Keratinocyte (primary cell): ENCODE results near the gene REEP6. TPM values are rescaled to one million over a fixed set of nuclear protein-coding genes. Genes with fewer than 3 reads are reported as not detected.

Source experiments
- DNase-seq: peaks from one replicate; pipeline ENCODE4 v3.0.0-alpha.2; 2011; ENCODE audit warnings: low read depth, missing footprints, low spot score
- FAIRE-seq: peaks from 2 replicates; lab custom pipeline; 2011; peaks lifted over from hg19 to GRCh38; lab: Jason Lieb, UNC
- H2AFZ ChIP-seq: 2 replicates; pipeline ENCODE4 v1.6.0; 2012; ENCODE audit warnings: low read length, control low read depth, inconsistent platforms; ENCODE audit not compliant: control insufficient read depth
- H3K27ac ChIP-seq: 2 replicates; pipeline ENCODE4 v1.5.1; 2011; ENCODE audit warnings: low read length; ENCODE audit not compliant: control insufficient read depth, insufficient read depth
- H3K27me3 ChIP-seq: 3 replicates; pipeline ENCODE4 v1.6.0; 2011; ENCODE audit warnings: low read length; ENCODE audit not compliant: control insufficient read depth, insufficient read depth; ENCODE audit errors: extremely low read depth
- H3K36me3 ChIP-seq, 2 experiments: 2 replicates in 1 of 2; 3 replicates in 1 of 2; pipeline ENCODE4 v1.5.1; 2011; ENCODE audit warnings: low read length in 2 of 2, mild to moderate bottlenecking in 1 of 2; ENCODE audit not compliant: control insufficient read depth in 2 of 2, insufficient read depth in 2 of 2; ENCODE audit errors: extremely low read depth in 1 of 2
- H3K4me1 ChIP-seq: 3 replicates; pipeline ENCODE4 v1.5.1; 2011; ENCODE audit warnings: low read length; ENCODE audit not compliant: control insufficient read depth, insufficient read depth; ENCODE audit errors: extremely low read depth
- H3K4me2 ChIP-seq: 3 replicates; pipeline ENCODE4 v1.6.0; 2011; ENCODE audit warnings: low read depth, low read length; ENCODE audit not compliant: control insufficient read depth, insufficient read depth; ENCODE audit errors: extremely low read depth
- H3K4me3 ChIP-seq, 3 experiments: fragments of 200-600 bp in 1 of 3; sonication (generic) in 1 of 3; 2 replicates in 2 of 3; 3 replicates in 1 of 3; pipeline ENCODE4 v1.5.1; 2011 to 2016; ENCODE audit warnings: low read length in 3 of 3, mild to moderate bottlenecking in 3 of 3, control low read depth in 2 of 3, inconsistent platforms in 1 of 3, low read depth in 1 of 3, mixed read lengths in 1 of 3, mixed run types in 1 of 3, moderate library complexity in 1 of 3; ENCODE audit not compliant: control insufficient read depth in 2 of 3, insufficient read depth in 2 of 3; ENCODE audit errors: extremely low read depth in 1 of 3
- H3K79me2 ChIP-seq: 2 replicates; pipeline ENCODE4 v1.6.0; 2012; ENCODE audit warnings: low read length; ENCODE audit not compliant: control insufficient read depth, insufficient read depth
- H3K9ac ChIP-seq: 3 replicates; pipeline ENCODE4 v1.6.0; 2011; ENCODE audit warnings: low read length; ENCODE audit not compliant: control insufficient read depth, insufficient read depth; ENCODE audit errors: extremely low read depth
- H3K9me1 ChIP-seq: 3 replicates; pipeline ENCODE4 v1.6.0; 2011; ENCODE audit warnings: low read length; ENCODE audit not compliant: control insufficient read depth, insufficient read depth; ENCODE audit errors: extremely low read depth
- H3K9me3 ChIP-seq: 2 replicates; pipeline ENCODE4 v1.5.1; 2012; ENCODE audit warnings: low read depth, low read length; ENCODE audit not compliant: control insufficient read depth
- H4K20me1 ChIP-seq: 3 replicates; pipeline ENCODE4 v1.6.0; 2011; ENCODE audit warnings: low read length; ENCODE audit not compliant: control insufficient read depth, insufficient read depth; ENCODE audit errors: extremely low read depth
- EZH2 ChIP-seq: IDR thresholded peaks from one replicate; pipeline ENCODE4 v1.6.1; 2012; ENCODE audit warnings: inconsistent platforms, mild to moderate bottlenecking, low read length, moderate library complexity
- dilution Hi-C: fragments of 300-500 bp; cut with MboI; formaldehyde crosslinking; loops from one replicate; pipeline ENCODE4 v1.7.0; 2020; ENCODE audit warnings: low sequenced_read_pairs; ENCODE audit not compliant: extremely low pct_ligation_motif_present
- polyA plus RNA-seq, 5 experiments: library from polyadenylated mRNA; depleted of rRNA in 3 of 5; stranded (reverse) in 3 of 5; stranded (forward) in 1 of 5; unstranded in 1 of 5; fragments of >200 nt; gene quantifications; 1 replicate in 1 of 5; 2 replicates in 3 of 5; 3 replicates in 1 of 5; pipeline versions ENCODE4 v1.2.1 to v1.2.3, GENCODE V29; 2011 to 2012; ENCODE audit warnings: missing spikeins in 2 of 5, low read depth in 1 of 5, low replicate concordance in 1 of 5
- TF ChIP-seq, protein P1 (sequence below), 3 experiments: IDR thresholded peaks in 1 of 3; conservative IDR thresholded peaks in 1 of 3; optimal IDR thresholded peaks in 1 of 3; 2 replicates in 2 of 3; 3 replicates in 1 of 3; pipeline versions ENCODE3 to v1.5.1; 2011; ENCODE audit warnings: low read length in 3 of 3, mild to moderate bottlenecking in 3 of 3, moderate library complexity in 2 of 3, control low read depth in 1 of 3, inconsistent platforms in 1 of 3; ENCODE audit not compliant: insufficient read depth in 2 of 3; ENCODE audit errors: extremely low read depth in 1 of 3

REEP6 gene
- polyA plus RNA-seq, 1 donor (not counting 4 experiments of a cell fraction or from before 2014, with no cell fraction given): 1.2 TPM

DNA sequence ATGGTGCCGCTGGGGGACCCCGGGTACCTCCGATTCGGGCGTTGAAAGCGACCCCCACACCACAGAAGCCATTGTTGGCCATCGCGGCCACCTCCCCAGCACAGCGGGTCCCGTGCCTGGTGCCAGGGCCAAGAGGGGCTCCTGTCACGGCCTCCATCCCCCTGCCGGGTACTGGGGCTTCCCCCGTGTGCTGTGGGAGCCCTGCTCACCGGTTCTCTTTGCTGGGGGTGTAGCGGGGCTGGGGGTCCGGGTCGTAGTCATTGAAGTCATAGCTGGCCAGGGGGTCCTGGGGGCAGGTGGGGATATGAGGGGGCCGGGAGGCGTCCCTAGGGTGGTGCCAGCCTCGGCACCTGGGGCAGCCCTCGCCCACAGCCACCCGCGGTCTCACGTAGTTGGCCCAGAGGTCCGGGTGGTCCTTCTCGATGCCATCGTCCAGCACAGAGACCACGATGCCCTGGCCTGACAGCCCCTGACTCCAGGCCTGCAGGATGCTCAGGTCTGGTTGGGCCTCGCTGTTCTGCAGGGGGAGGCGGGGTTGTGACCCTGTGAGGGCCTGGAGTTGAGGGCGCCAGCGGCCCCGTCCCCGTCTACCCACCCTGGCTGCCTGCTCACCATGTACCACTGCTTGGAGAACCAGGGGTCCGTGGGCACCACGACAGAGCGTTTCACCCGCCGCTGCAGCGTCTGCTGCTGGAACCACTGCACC, 3.3 kb upstream of the REEP6 start:
- no peaks in the 10 kb centered on the region for H3K79me2 ChIP-seq
- H3K27me3 ChIP-seq: no peaks in the 10 kb centered on the region
- dilution Hi-C loops: no loop called here
- no peaks in the 10 kb centered on the region for H3K9me1 ChIP-seq
- H3K36me3 ChIP-seq: no peaks in the 10 kb centered on the region
- no peaks in the 10 kb centered on the region for H3K9me3 ChIP-seq
- no peak for FAIRE-seq
- no peak for DNase-seq
- no peaks in the 10 kb centered on the region for H4K20me1 ChIP-seq
- peaks cover 12% of the 10 kb centered on the region for H3K4me1 ChIP-seq
- TF ChIP-seq, protein P1, sequence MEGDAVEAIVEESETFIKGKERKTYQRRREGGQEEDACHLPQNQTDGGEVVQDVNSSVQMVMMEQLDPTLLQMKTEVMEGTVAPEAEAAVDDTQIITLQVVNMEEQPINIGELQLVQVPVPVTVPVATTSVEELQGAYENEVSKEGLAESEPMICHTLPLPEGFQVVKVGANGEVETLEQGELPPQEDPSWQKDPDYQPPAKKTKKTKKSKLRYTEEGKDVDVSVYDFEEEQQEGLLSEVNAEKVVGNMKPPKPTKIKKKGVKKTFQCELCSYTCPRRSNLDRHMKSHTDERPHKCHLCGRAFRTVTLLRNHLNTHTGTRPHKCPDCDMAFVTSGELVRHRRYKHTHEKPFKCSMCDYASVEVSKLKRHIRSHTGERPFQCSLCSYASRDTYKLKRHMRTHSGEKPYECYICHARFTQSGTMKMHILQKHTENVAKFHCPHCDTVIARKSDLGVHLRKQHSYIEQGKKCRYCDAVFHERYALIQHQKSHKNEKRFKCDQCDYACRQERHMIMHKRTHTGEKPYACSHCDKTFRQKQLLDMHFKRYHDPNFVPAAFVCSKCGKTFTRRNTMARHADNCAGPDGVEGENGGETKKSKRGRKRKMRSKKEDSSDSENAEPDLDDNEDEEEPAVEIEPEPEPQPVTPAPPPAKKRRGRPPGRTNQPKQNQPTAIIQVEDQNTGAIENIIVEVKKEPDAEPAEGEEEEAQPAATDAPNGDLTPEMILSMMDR (optimal IDR thresholded peaks at IDR 0.05 in 1 of 3, IDR thresholded peaks at IDR 0.05 in 1 of 3, conservative IDR thresholded peaks at IDR 0.05 in 1 of 3; ENCODE audit: extremely low read depth in 1 of 3, insufficient read depth in 2 of 3, low read length in 3 of 3): no peak
- no peak for TF ChIP-seq EZH2
- H3K4me2 ChIP-seq: no peak overlapping the region
- no peak overlapping the region for H3K4me3 ChIP-seq
- no peak overlapping the region for H2AFZ ChIP-seq
- no peak overlapping the region for H3K9ac ChIP-seq
- H3K27ac ChIP-seq: no peak overlapping the region

DNA sequence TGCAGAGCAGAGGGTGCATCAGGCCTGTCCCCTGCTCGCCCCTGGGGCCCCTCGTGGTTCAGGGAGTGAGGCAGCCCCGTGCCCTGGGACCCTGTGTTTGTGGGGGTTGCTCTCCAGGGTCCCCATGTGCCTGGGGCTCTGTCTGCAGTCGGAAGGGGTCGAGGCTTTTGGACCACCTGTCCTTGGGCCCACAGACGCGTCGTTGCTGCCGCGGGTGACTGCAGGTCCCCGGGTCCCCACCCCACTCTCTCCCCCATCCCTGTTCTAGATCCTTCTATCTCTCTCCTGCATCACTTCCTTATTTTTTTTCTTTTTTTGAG, 2.7 kb upstream of the REEP6 start:
- Histone ChIP-seq H3K9ac (no peak overlapping the region), H3K36me3 (no peaks in the 10 kb centered on the region), H3K27me3 (no peaks in the 10 kb centered on the region), H3K4me2 (no peak overlapping the region), H3K4me1 (peaks cover 12% of the 10 kb centered on the region), H3K27ac (no peak overlapping the region), H3K9me1 (no peaks in the 10 kb centered on the region), H4K20me1 (no peaks in the 10 kb centered on the region), H3K79me2 (no peaks in the 10 kb centered on the region), H3K4me3 (no peak overlapping the region), H3K9me3 (no peaks in the 10 kb centered on the region), H2AFZ (no peak overlapping the region)
- FAIRE-seq (no peak), DNase-seq (no peak)
- dilution Hi-C loops: no loop called here
- TF ChIP-seq, protein P1 (optimal IDR thresholded peaks at IDR 0.05 in 1 of 3, IDR thresholded peaks at IDR 0.05 in 1 of 3, conservative IDR thresholded peaks at IDR 0.05 in 1 of 3; ENCODE audit: extremely low read depth in 1 of 3, insufficient read depth in 2 of 3, low read length in 3 of 3): no peak
- no peak for TF ChIP-seq EZH2
